DND-41 (cell line): ENCODE measurements around the gene EPHB4.

ENCODE experiments used
- ATAC-seq: fragments of 200-7000 bp; cut with Tn5 transposase; 3 replicates; pipeline ENCODE4 v1.9.1; 2021; ENCODE audit warnings: low read depth; ENCODE audit not compliant: insufficient read depth
- DNase-seq: peaks from one replicate; pipeline ENCODE4 v3.0.0-alpha.2; 2020
- H2AFZ ChIP-seq: 2 replicates; pipeline ENCODE4 v1.6.0; 2012; ENCODE audit warnings: low read depth, low read length
- H3K27ac ChIP-seq: 2 replicates; pipeline ENCODE4 v1.5.1; 2012; ENCODE audit warnings: low read length, inconsistent platforms
- H3K27me3 ChIP-seq: fragments of 200-600 bp; sonication (generic); 2 replicates; pipeline ENCODE4 v1.6.0; 2012; ENCODE audit warnings: low read length, mild to moderate bottlenecking, inconsistent platforms; ENCODE audit not compliant: insufficient read depth, poor library complexity
- H3K36me3 ChIP-seq: 2 replicates; pipeline ENCODE4 v1.5.1; 2012; ENCODE audit warnings: low read length, inconsistent platforms; ENCODE audit not compliant: insufficient read depth
- H3K4me1 ChIP-seq: 2 replicates; pipeline ENCODE4 v1.5.1; 2012; ENCODE audit warnings: mild to moderate bottlenecking, low read length; ENCODE audit not compliant: insufficient read depth
- H3K4me2 ChIP-seq: 2 replicates; pipeline ENCODE4 v1.6.0; 2012; ENCODE audit warnings: mild to moderate bottlenecking, moderate library complexity, low read length, inconsistent platforms; ENCODE audit not compliant: insufficient read depth
- H3K4me3 ChIP-seq, 2 experiments: fragments of 200-600 bp in 1 of 2; shearing (Covaris generic) in 1 of 2; 2 replicates each; pipeline ENCODE4 v1.5.1; 2012 to 2016; ENCODE audit warnings: inconsistent platforms in 2 of 2, low read length in 2 of 2, mild to moderate bottlenecking in 2 of 2, low read depth in 1 of 2, moderate library complexity in 1 of 2
- H3K79me2 ChIP-seq: 2 replicates; pipeline ENCODE4 v1.6.0; 2012; ENCODE audit warnings: low read length, inconsistent platforms; ENCODE audit not compliant: insufficient read depth
- H3K9ac ChIP-seq: 2 replicates; pipeline ENCODE4 v1.6.0; 2012; ENCODE audit warnings: low read depth, mild to moderate bottlenecking, inconsistent platforms, low read length, moderate library complexity
- H3K9me3 ChIP-seq: 2 replicates; pipeline ENCODE4 v1.5.1; 2012; ENCODE audit warnings: low read length, moderate library complexity, mild to moderate bottlenecking, inconsistent platforms; ENCODE audit not compliant: insufficient read depth, severe bottlenecking
- H4K20me1 ChIP-seq: 2 replicates; pipeline ENCODE4 v1.6.0; 2012; ENCODE audit warnings: low read length; ENCODE audit not compliant: insufficient read depth
- CTCF ChIP-seq: IDR thresholded peaks from 2 replicates; pipeline ENCODE4 v1.5.1; 2012; ENCODE audit warnings: borderline replicate concordance, low read length, moderate library complexity, mild to moderate bottlenecking; ENCODE audit not compliant: poor library complexity, severe bottlenecking; ENCODE audit errors: extremely low read depth
- EZH2 ChIP-seq: IDR thresholded peaks from 3 replicates; pipeline ENCODE4 v1.6.1; 2012; ENCODE audit warnings: borderline replicate concordance, low read depth, mild to moderate bottlenecking, moderate library complexity, low read length, inconsistent platforms; ENCODE audit not compliant: severe bottlenecking

Gene EPHB4

GRCh38 chr7:100823140-100823525 is 4.2 kb downstream of the EPHB4 start:
- H3K36me3 ChIP-seq = no peaks in the 10 kb centered on the region

GRCh38 chr7:100822236-100823139 is 4.8 kb downstream of the EPHB4 start:
- no peaks in the 10 kb centered on the region for H3K9me3 ChIP-seq
- no peak overlapping the region for H3K4me3 ChIP-seq
- no peaks in the 10 kb centered on the region for H3K36me3 ChIP-seq
- ATAC-seq (no peak), DNase-seq (no peak)
- TF ChIP-seq CTCF (no peak), EZH2 (no peak)
- no peaks in the 10 kb centered on the region for H3K4me1 ChIP-seq
- no peak overlapping the region for H2AFZ ChIP-seq
- no peaks in the 10 kb centered on the region for H4K20me1 ChIP-seq
- no peak overlapping the region for H3K4me2 ChIP-seq
- no peaks in the 10 kb centered on the region for H3K27me3 ChIP-seq
- H3K79me2 ChIP-seq = no peaks in the 10 kb centered on the region
- no peak overlapping the region for H3K9ac ChIP-seq
- H3K27ac ChIP-seq = no peak overlapping the region

More at GRCh38 chr7:100823140-100823525, 4.2 kb downstream of the EPHB4 start:
- H3K4me1 ChIP-seq = no peaks in the 10 kb centered on the region
- DNase-seq (no peak), ATAC-seq (no peak)
- H4K20me1 ChIP-seq = no peaks in the 10 kb centered on the region
- no peak overlapping the region for H3K4me2 ChIP-seq
- no peaks in the 10 kb centered on the region for H3K79me2 ChIP-seq
- no peak overlapping the region for H3K4me3 ChIP-seq
- no peak overlapping the region for H2AFZ ChIP-seq
- no peaks in the 10 kb centered on the region for H3K27me3 ChIP-seq
- no peaks in the 10 kb centered on the region for H3K9me3 ChIP-seq
- no peak overlapping the region for H3K9ac ChIP-seq
- TF ChIP-seq EZH2 (no peak), CTCF (no peak)
- H3K27ac ChIP-seq = no peak overlapping the region

- H3K79me2 ChIP-seq = no peaks in the 10 kb centered on the region
- H3K27ac ChIP-seq = no peak overlapping the region
- no peak overlapping the region for H3K9ac ChIP-seq
- H3K27me3 ChIP-seq = no peaks in the 10 kb centered on the region
- no peak for DNase-seq
- H3K9me3 ChIP-seq = no peaks in the 10 kb centered on the region
- no peak overlapping the region for H3K4me2 ChIP-seq
- H3K4me3 ChIP-seq = no peak overlapping the region
- no peak for ATAC-seq
- no peaks in the 10 kb centered on the region for H4K20me1 ChIP-seq
- H3K4me1 ChIP-seq = no peaks in the 10 kb centered on the region
- no peak overlapping the region for H2AFZ ChIP-seq
- TF ChIP-seq EZH2 (no peak), CTCF (no peak)
- no peaks in the 10 kb centered on the region for H3K36me3 ChIP-seq
Observed at GRCh38 chr7:100819586-100819985, 7.7 kb downstream of the EPHB4 start.
